ENCODE measurements around the gene NOS1AP. TPM values are rescaled to one million over a fixed set of nuclear protein-coding genes. Genes with fewer than 3 reads are reported as not detected.
A peak's percentile ranks its signal among the peaks of the same experiment; 100 is the strongest.

NOS1AP gene
- total and polyA plus RNA-seq, 12 donors = 0.37 to 12.0 (median 3.1) TPM

DNA sequence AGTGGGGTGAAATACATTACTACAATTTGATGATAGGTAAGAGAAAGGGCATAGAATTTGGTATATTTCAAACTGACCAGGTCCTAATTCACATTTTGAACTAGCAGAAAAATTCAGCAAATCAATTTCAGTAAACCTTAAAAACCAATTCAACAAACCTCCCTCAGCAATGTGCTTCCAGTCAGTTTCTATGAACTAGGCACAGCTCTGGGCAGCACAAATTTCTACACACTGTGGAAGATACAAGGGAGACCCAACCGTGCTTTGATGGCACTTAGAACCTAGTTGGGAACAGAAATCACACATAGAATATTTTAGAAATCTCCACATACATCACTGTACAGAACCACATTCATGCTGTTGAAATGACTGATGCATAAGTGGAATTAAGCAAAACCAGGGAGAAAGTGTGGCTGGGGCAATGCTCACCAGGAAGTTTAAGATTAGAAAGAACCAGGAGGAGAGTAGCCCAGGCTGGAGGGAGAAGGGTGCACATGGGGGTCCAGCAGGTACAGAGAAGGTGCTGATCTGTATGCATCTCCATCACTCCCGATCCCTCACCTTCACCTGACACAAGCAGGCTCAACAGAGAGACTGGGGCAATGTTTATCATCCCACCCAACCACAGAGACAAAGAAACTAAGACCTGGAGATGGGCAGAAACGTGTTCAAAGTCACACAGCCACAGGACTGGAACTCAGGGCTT lies 326.9 kb downstream of the NOS1AP start:
- H3K27me3 ChIP-seq = peaks cover 12% of the 10 kb centered on the region
- H3K4me1 ChIP-seq (replicated peaks in 1 of 2) = no peaks in the 10 kb centered on the region
- no peaks in the 10 kb centered on the region for H3K36me3 ChIP-seq (replicated peaks in 1 of 2)
- peak in 1 of 7 donors; percentile 4 for DNase-seq
- intact Hi-C loops (cut with DNase I) = no loop called here
- no peaks in the 10 kb centered on the region for H3K9me3 ChIP-seq (replicated peaks in 1 of 3)
- WGBS, 4 donors = 76 to 91% (median 81%) methylated on average over 3 of the region's 3 CpGs
- H3K4me3 ChIP-seq = no peak overlapping the region
- H3K27ac ChIP-seq = no peak overlapping the region
- TF ChIP-seq POLR2A (IDR thresholded peaks at IDR 0.05) = no peak
- TF ChIP-seq, protein P1, sequence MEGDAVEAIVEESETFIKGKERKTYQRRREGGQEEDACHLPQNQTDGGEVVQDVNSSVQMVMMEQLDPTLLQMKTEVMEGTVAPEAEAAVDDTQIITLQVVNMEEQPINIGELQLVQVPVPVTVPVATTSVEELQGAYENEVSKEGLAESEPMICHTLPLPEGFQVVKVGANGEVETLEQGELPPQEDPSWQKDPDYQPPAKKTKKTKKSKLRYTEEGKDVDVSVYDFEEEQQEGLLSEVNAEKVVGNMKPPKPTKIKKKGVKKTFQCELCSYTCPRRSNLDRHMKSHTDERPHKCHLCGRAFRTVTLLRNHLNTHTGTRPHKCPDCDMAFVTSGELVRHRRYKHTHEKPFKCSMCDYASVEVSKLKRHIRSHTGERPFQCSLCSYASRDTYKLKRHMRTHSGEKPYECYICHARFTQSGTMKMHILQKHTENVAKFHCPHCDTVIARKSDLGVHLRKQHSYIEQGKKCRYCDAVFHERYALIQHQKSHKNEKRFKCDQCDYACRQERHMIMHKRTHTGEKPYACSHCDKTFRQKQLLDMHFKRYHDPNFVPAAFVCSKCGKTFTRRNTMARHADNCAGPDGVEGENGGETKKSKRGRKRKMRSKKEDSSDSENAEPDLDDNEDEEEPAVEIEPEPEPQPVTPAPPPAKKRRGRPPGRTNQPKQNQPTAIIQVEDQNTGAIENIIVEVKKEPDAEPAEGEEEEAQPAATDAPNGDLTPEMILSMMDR (IDR thresholded peaks at IDR 0.05) = no peak

DNA sequence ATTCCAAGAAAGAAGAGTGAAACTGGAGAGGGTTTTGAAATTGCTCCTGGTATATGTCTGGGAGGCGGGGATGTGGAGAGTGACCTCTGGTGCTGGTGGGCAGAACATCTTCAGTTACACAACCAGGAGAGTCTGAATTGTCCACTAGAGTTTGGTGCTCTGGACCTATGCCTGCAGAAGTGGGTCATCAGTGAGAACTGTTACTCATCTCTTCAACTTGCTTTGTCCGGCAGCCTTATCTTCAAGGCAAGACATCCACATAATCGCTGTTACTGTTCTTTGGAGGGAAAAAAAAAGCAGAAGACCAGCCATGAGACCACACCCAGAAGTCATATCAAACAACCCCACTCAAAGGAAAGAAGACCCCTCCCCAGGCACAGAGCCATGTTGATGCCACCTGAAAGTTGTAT lies 327.6 kb downstream of the NOS1AP start:
- Histone ChIP-seq H3K27me3 (peaks cover 12% of the 10 kb centered on the region), H3K9me3 (replicated peaks in 1 of 3) (no peaks in the 10 kb centered on the region), H3K4me3 (no peak overlapping the region), H3K36me3 (replicated peaks in 1 of 2) (no peaks in the 10 kb centered on the region), H3K4me1 (replicated peaks in 1 of 2) (no peaks in the 10 kb centered on the region), H3K27ac (no peak overlapping the region)
- TF ChIP-seq, protein P1 (IDR thresholded peaks at IDR 0.05) = no peak
- no peak for TF ChIP-seq POLR2A (IDR thresholded peaks at IDR 0.05)
- intact Hi-C loops (cut with DNase I) = no loop called here
- 56 to 87% (median 71%) methylated on average over 3 of the region's 3 CpGs for WGBS, 4 donors
- DNase-seq = peak in 2 of 7 donors; percentile 15 to 21

DNA sequence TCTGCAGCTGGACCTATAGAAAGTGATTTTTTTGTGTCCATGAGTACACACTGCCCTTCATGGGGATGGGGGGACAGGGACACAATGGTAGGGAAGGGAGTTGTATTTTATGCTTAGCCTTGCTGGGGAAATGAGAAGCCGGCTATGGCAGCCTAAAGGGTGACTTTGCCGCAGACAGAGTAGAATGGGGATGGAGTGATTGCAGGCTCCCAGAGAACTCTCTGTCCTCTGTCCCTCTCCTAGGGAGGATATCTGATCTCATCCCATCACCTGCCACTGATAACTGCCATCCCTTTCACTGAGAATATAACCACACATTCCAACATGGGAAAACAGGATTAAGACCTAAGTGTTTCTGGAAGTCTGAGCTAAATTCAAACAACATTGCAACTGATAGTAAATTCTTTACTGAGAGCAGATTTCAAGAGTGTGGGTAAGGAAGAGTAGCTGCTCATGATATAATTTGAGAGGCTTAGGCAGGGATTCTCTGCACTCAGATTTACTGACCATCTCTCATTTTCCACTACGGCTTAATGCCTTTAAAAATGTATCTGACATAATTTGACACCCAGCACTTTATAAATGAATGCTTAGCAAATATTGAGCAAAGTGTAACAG lies 328.6 kb downstream of the NOS1AP start:
- Histone ChIP-seq H3K27me3 (peaks cover 6% of the 10 kb centered on the region), H3K9me3 (replicated peaks in 1 of 3) (no peaks in the 10 kb centered on the region), H3K4me1 (replicated peaks in 1 of 2) (no peaks in the 10 kb centered on the region), H3K36me3 (replicated peaks in 1 of 2) (no peaks in the 10 kb centered on the region), H3K27ac (no peak overlapping the region), H3K4me3 (no peak overlapping the region)
- DNase-seq = no peak
- WGBS, 4 donors = 60 to 73% (median 67%) methylated on average over 3 of the region's 3 CpGs
- TF ChIP-seq, protein P1 (IDR thresholded peaks at IDR 0.05) = no peak
- no peak for TF ChIP-seq POLR2A (IDR thresholded peaks at IDR 0.05)
- intact Hi-C loops (cut with DNase I) = no loop called here

DNA sequence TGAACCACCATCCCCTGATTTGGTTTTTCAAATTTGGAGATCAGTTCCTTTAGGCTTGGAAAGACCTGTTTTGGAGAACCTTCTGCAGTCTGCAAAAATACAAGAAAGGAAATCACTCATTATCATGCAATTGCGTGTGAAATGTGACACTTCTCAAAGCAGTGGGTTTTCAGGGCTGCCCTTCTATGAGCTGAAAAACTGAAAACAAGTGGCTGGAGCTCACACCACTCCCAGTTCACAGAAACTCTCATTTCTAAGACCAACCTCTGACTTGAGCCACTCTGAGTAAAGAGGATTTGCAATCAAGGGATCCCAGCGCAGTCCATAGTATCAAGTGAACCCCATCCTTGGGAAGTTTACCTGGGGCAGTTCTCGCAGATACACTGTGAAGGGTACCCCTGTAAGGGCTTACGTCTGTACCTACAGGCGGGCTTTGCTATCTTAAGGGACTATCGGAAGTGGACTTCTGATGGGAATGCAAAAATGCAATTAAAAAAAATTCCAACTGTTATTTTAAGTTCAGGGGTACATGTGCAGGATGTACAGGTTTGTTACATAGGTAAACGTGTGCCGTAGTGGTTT lies 329.6 kb downstream of the NOS1AP start:
- no peaks in the 10 kb centered on the region for H3K36me3 ChIP-seq (replicated peaks in 1 of 2)
- H3K27ac ChIP-seq = no peak overlapping the region
- H3K4me3 ChIP-seq = no peak overlapping the region
- H3K27me3 ChIP-seq = peaks cover 3% of the 10 kb centered on the region
- H3K4me1 ChIP-seq (replicated peaks in 1 of 2) = no peaks in the 10 kb centered on the region
- 80 to 88% (median 82%) methylated on average over 8 of the region's 8 CpGs for WGBS, 4 donors
- no peak for DNase-seq
- TF ChIP-seq POLR2A (IDR thresholded peaks at IDR 0.05) = no peak
- TF ChIP-seq, protein P1 (IDR thresholded peaks at IDR 0.05) = no peak
- no peaks in the 10 kb centered on the region for H3K9me3 ChIP-seq (replicated peaks in 1 of 3)
- intact Hi-C loops (cut with DNase I) = no loop called here
